WTC11 (cell line): ENCODE data around the gene SVIP. TPM values are rescaled to one million over a fixed set of nuclear protein-coding genes. Genes with fewer than 3 reads are reported as not detected.
A peak's percentile ranks its signal among the peaks of the same experiment; 100 is the strongest.

Experiments
- ATAC-seq: fragments of 200-7000 bp; cut with Tn5 transposase; 2 replicates; pipeline ENCODE4 v1.10.0; 2021; ENCODE audit warnings: mild to moderate bottlenecking, moderate library complexity
- CTCF ChIA-PET: fragments of 300-600 bp; sonication (Branson Sonifier 250); formaldehyde crosslinking; loops from one replicate; lab custom pipeline; 2021; ENCODE audit warnings: antibody characterized with exemption; lab: Charles Lee
- POLR2A ChIA-PET: fragments of 350-600 bp; sonication (Branson Sonifier 250); formaldehyde crosslinking; loops from one replicate; lab custom pipeline; 2021; ENCODE audit warnings: antibody characterized with exemption; lab: Charles Lee
- DNase-seq: peaks from one replicate; pipeline ENCODE4 v3.0.0; 2021; ENCODE audit warnings: low spot score
- H3K27ac Mint-ChIP-seq: 2 replicates; pipeline ENCODE4 v1.8.0; 2021; ENCODE audit warnings: mixed read lengths
- H3K27me3 Mint-ChIP-seq: 2 replicates; pipeline ENCODE4 v1.8.0; 2021; ENCODE audit warnings: low read depth, mild to moderate bottlenecking, moderate library complexity, mixed read lengths
- H3K36me3 Mint-ChIP-seq: 2 replicates; pipeline ENCODE4 v1.8.0; 2021; ENCODE audit warnings: mixed read lengths
- H3K4me1 Mint-ChIP-seq: 2 replicates; pipeline ENCODE4 v1.8.0; 2022; ENCODE audit warnings: mixed read lengths
- H3K4me3 Mint-ChIP-seq: 2 replicates; pipeline ENCODE4 v1.8.0; 2021; ENCODE audit warnings: mild to moderate bottlenecking, moderate library complexity, mixed read lengths
- H3K9me3 Mint-ChIP-seq: 2 replicates; pipeline ENCODE4 v1.8.0; 2021; ENCODE audit warnings: mixed read lengths
- AR ChIP-seq: fragments of 250-450 bp; sonication (Bioruptor Pico); IDR thresholded peaks from 2 replicates; pipeline ENCODE4 v1.9.0; 2021; ENCODE audit warnings: mild to moderate bottlenecking
- E2F4 ChIP-seq: sonication (generic); formaldehyde crosslinking; IDR thresholded peaks from 2 replicates; pipeline ENCODE4 v1.8.1; 2022; ENCODE audit warnings: low read depth, mild to moderate bottlenecking, moderate library complexity, missing genetic modification reagents, borderline replicate concordance
- ELF4 ChIP-seq: sonication (generic); formaldehyde crosslinking; IDR thresholded peaks from 2 replicates; pipeline ENCODE4 v1.8.1; 2022; ENCODE audit warnings: low read depth, mild to moderate bottlenecking, moderate library complexity, missing genetic modification reagents
- EMX1 ChIP-seq: fragments of 250-450 bp; sonication (Bioruptor Pico); IDR thresholded peaks from 2 replicates; pipeline ENCODE4 v1.8.0; 2021; ENCODE audit warnings: mild to moderate bottlenecking
- ESRRA ChIP-seq: sonication (generic); formaldehyde crosslinking; IDR thresholded peaks from 2 replicates; pipeline ENCODE4 v1.8.1; 2022; ENCODE audit warnings: mild to moderate bottlenecking, missing genetic modification reagents, borderline replicate concordance
- FOXP1 ChIP-seq: sonication (generic); formaldehyde crosslinking; IDR thresholded peaks from 2 replicates; pipeline ENCODE4 v1.8.0; 2022; ENCODE audit warnings: missing genetic modification reagents, mild to moderate bottlenecking, moderate library complexity, borderline replicate concordance
- GTF2I ChIP-seq: fragments of 250-450 bp; sonication (Bioruptor Pico); conservative IDR thresholded peaks from 2 replicates; pipeline ENCODE4 v1.4.0; 2021; ENCODE audit warnings: mild to moderate bottlenecking
- JAZF1 ChIP-seq: fragments of 250-450 bp; sonication (Bioruptor Pico); IDR thresholded peaks from 2 replicates; pipeline ENCODE4 v1.9.0; 2021; ENCODE audit warnings: moderate library complexity, mild to moderate bottlenecking, inconsistent platforms
- SMAD3 ChIP-seq: sonication (generic); formaldehyde crosslinking; IDR thresholded peaks from 2 replicates; pipeline ENCODE4 v1.8.0; 2022; ENCODE audit warnings: missing genetic modification reagents, mild to moderate bottlenecking, borderline replicate concordance
- STAT6 ChIP-seq: sonication (generic); formaldehyde crosslinking; conservative IDR thresholded peaks from 2 replicates; pipeline ENCODE4 v1.8.1; 2023; ENCODE audit warnings: mild to moderate bottlenecking, low read depth, missing genetic modification reagents, moderate library complexity
- TEAD1 ChIP-seq: sonication (generic); formaldehyde crosslinking; IDR thresholded peaks from 2 replicates; pipeline ENCODE4 v1.8.0; 2022; ENCODE audit warnings: mild to moderate bottlenecking, missing genetic modification reagents
- ZNF416 ChIP-seq: fragments of 250-450 bp; sonication (Bioruptor Pico); IDR thresholded peaks from 2 replicates; pipeline ENCODE4 v1.9.0; 2021; ENCODE audit warnings: mild to moderate bottlenecking, inconsistent platforms
- total RNA-seq: library from RNA; stranded (reverse); gene quantifications from 3 replicates; pipeline ENCODE4 v1.2.3, GENCODE V29; 2021
- TF ChIP-seq, protein P1 (sequence below): sonication (generic); formaldehyde crosslinking; IDR thresholded peaks from 2 replicates; pipeline ENCODE4 v1.8.1; 2023; ENCODE audit warnings: mild to moderate bottlenecking, moderate library complexity, missing genetic modification reagents

Gene SVIP
- total RNA-seq, 1 experiment from 2014 or later = 9.1 TPM

GRCh38 chr11:22830082-22830414 lies 447 bp upstream of the SVIP start (continued):
- TF ChIP-seq, protein P1, sequence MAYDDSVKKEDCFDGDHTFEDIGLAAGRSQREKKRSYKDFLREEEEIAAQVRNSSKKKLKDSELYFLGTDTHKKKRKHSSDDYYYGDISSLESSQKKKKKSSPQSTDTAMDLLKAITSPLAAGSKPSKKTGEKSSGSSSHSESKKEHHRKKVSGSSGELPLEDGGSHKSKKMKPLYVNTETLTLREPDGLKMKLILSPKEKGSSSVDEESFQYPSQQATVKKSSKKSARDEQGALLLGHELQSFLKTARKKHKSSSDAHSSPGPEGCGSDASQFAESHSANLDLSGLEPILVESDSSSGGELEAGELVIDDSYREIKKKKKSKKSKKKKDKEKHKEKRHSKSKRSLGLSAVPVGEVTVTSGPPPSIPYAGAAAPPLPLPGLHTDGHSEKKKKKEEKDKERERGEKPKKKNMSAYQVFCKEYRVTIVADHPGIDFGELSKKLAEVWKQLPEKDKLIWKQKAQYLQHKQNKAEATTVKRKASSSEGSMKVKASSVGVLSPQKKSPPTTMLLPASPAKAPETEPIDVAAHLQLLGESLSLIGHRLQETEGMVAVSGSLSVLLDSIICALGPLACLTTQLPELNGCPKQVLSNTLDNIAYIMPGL (CRISPR knock-in tag) = no peak
- TF ChIP-seq TEAD1 (CRISPR knock-in tag) = no peak
- no peak for TF ChIP-seq EMX1
- TF ChIP-seq AR = no peak

DNA sequence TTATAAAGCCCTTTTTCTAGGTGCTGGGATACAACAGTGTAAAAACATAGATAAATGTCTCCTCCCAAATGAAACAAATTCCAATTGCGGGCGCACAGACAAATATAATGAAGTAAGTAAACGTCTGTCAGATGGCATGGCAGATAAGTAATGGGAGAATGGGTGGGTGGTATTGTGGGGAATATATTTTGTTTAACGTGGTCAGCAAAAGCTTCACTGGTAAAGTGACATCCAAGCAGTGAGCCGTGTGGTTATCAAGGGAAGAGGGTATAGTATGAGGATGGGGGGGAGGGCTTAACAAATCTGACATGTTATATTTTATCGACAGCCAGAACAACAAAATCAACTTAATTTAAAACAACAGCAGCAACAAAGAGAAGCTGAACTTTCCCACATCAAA lies 1.2 kb downstream of the SVIP start:
- ChIA-PET POLR2A (interaction anchor here (1.1 to 1.3 kb wide), 3 partner anchors 171 to 300 kb away, joined by 3 to 4 read pairs (median 4); partner anchors contain the start of gene FANCF), CTCF (interaction anchor here (1.9 to 2.2 kb wide), 2 partner anchors 13 to 36 kb away, joined by 12 read pairs; no protein-coding TSS in a partner anchor)
- H3K36me3 Mint-ChIP-seq = peaks cover 4% of the 10 kb centered on the region; the same call in 1 of the 2 replicates
- no peaks in the 10 kb centered on the region for H3K9me3 Mint-ChIP-seq
- ATAC-seq = no peak
- no peak for DNase-seq
- no peak overlapping the region for H3K27ac Mint-ChIP-seq
- peaks cover 26% of the 10 kb centered on the region for H3K4me1 Mint-ChIP-seq
- no peak for TF ChIP-seq SMAD3 (CRISPR knock-in tag)
- TF ChIP-seq JAZF1 (CRISPR knock-in tag) = no peak
- TF ChIP-seq ELF4 (CRISPR knock-in tag) = no peak
- no peak for TF ChIP-seq E2F4 (CRISPR knock-in tag)
- TF ChIP-seq ZNF416 (CRISPR knock-in tag) = no peak
- no peak for TF ChIP-seq ESRRA (CRISPR knock-in tag)
- peak overlapping the region; percentile 85 for H3K4me3 Mint-ChIP-seq
- H3K27me3 Mint-ChIP-seq = peaks cover 12% of the 10 kb centered on the region

DNA sequence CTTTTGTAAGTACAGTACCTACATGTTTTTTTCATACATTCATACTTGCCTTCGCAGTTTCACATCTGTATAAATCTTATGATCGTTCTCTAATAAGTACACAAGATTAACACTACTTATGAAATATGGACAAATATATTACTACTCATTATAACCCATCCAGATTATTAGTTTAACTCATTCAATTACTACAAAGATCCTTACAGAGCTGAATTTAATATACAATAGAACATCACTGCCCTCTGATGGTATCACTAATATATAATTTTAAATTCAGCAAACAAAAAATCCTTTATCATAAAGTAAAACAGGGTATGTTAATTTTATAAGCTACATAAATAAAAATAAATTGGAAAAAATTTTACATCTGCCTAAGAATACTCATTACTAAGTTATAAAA lies 7.4 kb downstream of the SVIP start:
- Mint-ChIP-seq H3K4me3 (no peak overlapping the region), H3K27ac (no peak overlapping the region), H3K4me1 (no peaks in the 10 kb centered on the region), H3K9me3 (no peaks in the 10 kb centered on the region), H3K36me3 (peaks cover 6% of the 10 kb centered on the region; the same call in 1 of the 2 replicates)
- DNase-seq = no peak
- ATAC-seq = no peak
- CTCF ChIA-PET = no interaction called here
- no peak for TF ChIP-seq STAT6 (CRISPR knock-in tag)
- TF ChIP-seq GTF2I (CRISPR knock-in tag) = no peak
- no peak for TF ChIP-seq FOXP1 (CRISPR knock-in tag)
- TF ChIP-seq, all 79 proteins: peak for 0
- no peaks in the 10 kb centered on the region for H3K27me3 Mint-ChIP-seq
- POLR2A ChIA-PET = no interaction called here
